Measurements from ENCODE around the gene DOK4. TPM values are rescaled to one million over a fixed set of nuclear protein-coding genes. Genes with fewer than 3 reads are reported as not detected.

The DOK4 gene
- total RNA-seq, 1 donor from 2014 or later, result 69.4 TPM

GRCh38 chr16:57485091-57485915 lies 990 bp downstream of the DOK4 start:
- Mint-ChIP-seq H3K4me3 (ENCODE audit: unreplicated experiment) (peak overlapping the region; percentile 94), H3K27ac (ENCODE audit: unreplicated experiment) (peak overlapping the region; percentile 5), H3K36me3 (ENCODE audit: low read depth, unreplicated experiment) (no peaks in the 10 kb centered on the region), H3K27me3 (ENCODE audit: unreplicated experiment) (peaks cover 12% of the 10 kb centered on the region), H3K4me1 (ENCODE audit: unreplicated experiment) (peaks cover 19% of the 10 kb centered on the region), H3K9me3 (ENCODE audit: unreplicated experiment) (no peaks in the 10 kb centered on the region)
- DNase-seq (ENCODE audit: low spot score), result no peak
- no peak for TF ChIP-seq CTCF (IDR thresholded peaks at IDR 0.05; ENCODE audit: unreplicated experiment)

GRCh38 chr16:57484515-57485005 lies 1.7 kb downstream of the DOK4 start:
- DNase-seq (ENCODE audit: low spot score), result no peak
- no peak for TF ChIP-seq CTCF (IDR thresholded peaks at IDR 0.05; ENCODE audit: unreplicated experiment)
- Mint-ChIP-seq H3K27ac (ENCODE audit: unreplicated experiment) (peak overlapping the region; percentile 0), H3K4me1 (ENCODE audit: unreplicated experiment) (peaks cover 20% of the 10 kb centered on the region), H3K27me3 (ENCODE audit: unreplicated experiment) (peaks cover 12% of the 10 kb centered on the region), H3K36me3 (ENCODE audit: low read depth, unreplicated experiment) (no peaks in the 10 kb centered on the region), H3K9me3 (ENCODE audit: unreplicated experiment) (no peaks in the 10 kb centered on the region), H3K4me3 (ENCODE audit: unreplicated experiment) (no peak overlapping the region)

GRCh38 chr16:57483725-57484514 lies 2.4 kb downstream of the DOK4 start:
- H3K4me1 Mint-ChIP-seq (ENCODE audit: unreplicated experiment), result peaks cover 23% of the 10 kb centered on the region
- no peak for DNase-seq (ENCODE audit: low spot score)
- no peak for TF ChIP-seq CTCF (IDR thresholded peaks at IDR 0.05; ENCODE audit: unreplicated experiment)
- H3K9me3 Mint-ChIP-seq (ENCODE audit: unreplicated experiment), result no peaks in the 10 kb centered on the region
- H3K27ac Mint-ChIP-seq (ENCODE audit: unreplicated experiment), result no peak overlapping the region
- H3K36me3 Mint-ChIP-seq (ENCODE audit: low read depth, unreplicated experiment), result no peaks in the 10 kb centered on the region
- H3K4me3 Mint-ChIP-seq (ENCODE audit: unreplicated experiment), result no peak overlapping the region
- peaks cover 12% of the 10 kb centered on the region for H3K27me3 Mint-ChIP-seq (ENCODE audit: unreplicated experiment)

- no peak for TF ChIP-seq CTCF (IDR thresholded peaks at IDR 0.05; ENCODE audit: unreplicated experiment)
- Mint-ChIP-seq H3K36me3 (ENCODE audit: low read depth, unreplicated experiment) (peaks cover 5% of the 10 kb centered on the region), H3K27ac (ENCODE audit: unreplicated experiment) (no peak overlapping the region), H3K9me3 (ENCODE audit: unreplicated experiment) (no peaks in the 10 kb centered on the region), H3K4me1 (ENCODE audit: unreplicated experiment) (peaks cover 32% of the 10 kb centered on the region), H3K27me3 (ENCODE audit: unreplicated experiment) (peaks cover 15% of the 10 kb centered on the region), H3K4me3 (ENCODE audit: unreplicated experiment) (peak overlapping the region; percentile 47)
- no peak for DNase-seq (ENCODE audit: low spot score)
Measured at GRCh38 chr16:57482845-57483545, 3.3 kb downstream of the DOK4 start.

Measured in endothelial cell (in vitro differentiated cells).